Fibroblast of peridontal ligament (primary cell): ENCODE data around the gene RAB11FIP5.

ENCODE experiments used
- DNase-seq: peaks from one replicate; pipeline ENCODE4 v3.0.0-alpha.2; 2010; ENCODE audit errors: extremely low read depth

The RAB11FIP5 gene

GRCh38 chr2:73034661-73035375 is 77.9 kb downstream of the RAB11FIP5 start:
- DNase-seq = no peak

DNA sequence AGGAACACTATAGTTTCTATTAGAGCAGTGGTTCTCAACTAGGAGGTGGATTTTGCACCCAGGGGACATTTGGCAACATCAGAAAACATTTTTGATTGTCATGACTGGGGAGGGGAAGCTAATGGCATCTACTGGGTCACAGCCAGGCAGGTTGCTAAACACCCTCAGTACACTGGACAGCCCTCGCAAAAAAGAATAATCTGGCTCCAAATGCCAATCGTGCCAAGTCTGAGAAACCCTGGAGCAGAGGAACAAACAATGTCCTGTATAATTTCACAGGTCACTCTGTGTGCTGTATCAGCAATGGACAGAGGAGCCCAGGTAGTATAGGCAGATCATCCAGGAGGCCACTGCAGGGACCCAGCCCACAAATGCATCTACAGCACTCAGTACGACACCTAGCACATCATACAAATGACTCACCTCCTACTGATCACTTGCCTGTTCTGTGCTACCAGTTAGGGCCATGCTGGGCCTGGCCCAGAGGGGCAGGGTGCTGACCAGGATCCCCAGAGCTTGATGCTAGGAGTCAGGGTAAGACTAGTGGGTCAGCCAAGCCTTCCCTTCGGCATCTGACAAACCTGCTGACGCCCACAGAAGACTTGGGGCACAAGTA is 78.9 kb downstream of the RAB11FIP5 start:
- no peak for DNase-seq

GRCh38 chr2:73033142-73033765 is 79.5 kb downstream of the RAB11FIP5 start:
- DNase-seq = no peak

DNA sequence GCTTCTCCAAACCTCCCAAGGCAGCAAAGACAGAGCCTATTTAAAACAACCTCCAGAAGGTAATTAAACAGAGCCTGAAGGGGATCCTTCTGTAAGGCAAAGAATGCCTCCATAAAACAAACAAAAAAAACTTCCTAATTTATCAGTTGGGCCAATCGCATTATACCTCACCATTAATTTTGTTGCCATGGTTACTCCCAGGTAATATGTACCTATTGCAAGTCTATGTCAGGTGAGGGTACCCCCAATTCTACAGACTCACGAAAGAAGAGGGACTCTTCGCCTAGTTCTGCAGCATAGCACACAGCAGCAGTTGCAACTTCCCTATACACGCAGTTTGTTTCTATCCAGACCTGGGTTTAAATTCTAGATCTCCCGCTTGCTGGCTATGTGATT is 80.0 kb downstream of the RAB11FIP5 start:
- no peak for DNase-seq

DNA sequence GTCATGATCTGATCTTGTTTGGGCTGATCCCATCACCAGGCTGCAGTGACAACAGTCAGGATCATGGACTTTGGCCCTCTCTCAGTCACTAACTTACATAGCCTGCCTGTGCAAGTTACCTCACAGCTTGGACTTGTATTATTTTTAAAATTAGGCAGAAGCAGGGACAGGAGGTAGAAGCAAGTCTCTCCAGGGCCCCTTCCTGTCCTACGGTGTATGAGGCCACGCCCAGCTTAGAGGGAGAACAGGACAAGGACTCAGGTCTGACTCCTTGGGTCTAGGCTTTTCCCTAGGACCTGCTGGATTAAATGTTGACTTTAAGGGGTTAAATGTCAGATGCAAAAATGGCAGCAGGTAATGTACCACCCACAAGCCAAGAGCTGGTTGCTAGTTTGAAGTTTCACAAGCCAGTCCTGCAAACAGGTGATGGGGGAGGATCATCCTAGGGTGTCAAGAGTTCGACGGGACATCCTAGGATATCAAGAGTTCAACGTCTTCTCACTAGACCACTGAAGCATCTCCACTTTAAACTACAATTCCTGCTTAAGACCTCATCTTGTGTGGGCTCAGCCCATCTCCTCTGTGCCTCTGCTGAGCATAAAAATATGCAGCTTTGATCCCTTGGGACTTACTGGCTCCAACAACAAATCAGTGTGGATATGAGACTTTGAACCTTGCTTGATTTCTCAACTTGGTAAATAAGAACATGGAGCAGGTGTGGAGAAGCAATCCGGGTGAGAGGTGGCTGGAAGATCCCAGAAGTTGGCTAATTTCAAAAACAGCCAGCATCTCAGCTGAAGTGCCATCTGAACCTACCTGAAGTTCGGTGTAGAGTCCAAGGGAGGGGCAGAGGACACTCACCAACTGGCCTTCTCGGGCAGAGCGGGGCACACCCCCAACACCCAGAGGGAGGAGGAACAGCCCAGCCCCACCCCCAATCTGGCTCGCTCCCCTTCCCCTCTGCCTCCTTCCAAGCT is 80.7 kb downstream of the RAB11FIP5 start:
- DNase-seq = no peak

DNA sequence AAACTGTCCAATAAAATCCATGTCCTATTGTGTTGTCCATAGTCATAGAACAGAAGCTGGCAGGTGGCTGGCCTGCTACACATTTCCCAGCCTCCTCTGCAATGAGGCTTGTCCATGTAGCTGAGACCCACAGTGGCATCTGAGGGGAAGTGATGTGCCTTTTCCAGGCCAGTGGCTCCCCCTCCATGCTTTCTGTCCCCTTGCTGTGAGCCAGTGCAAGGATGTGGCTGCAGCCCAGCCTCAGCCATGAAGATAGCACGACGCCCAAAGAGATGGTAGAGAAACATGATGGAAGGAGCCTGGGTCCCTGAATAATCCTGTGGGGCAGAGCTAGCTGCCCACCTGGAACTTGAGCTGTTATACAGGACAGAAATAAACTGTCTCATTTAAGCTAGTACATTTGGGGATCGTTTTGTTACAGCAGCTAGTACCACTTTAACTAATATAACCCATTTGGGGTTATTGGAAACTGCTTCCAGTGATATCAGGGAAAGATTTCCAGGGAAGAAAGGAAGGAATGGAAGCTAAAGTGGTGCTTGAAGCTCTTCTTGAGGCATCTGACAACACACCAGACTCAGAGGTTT is 81.6 kb downstream of the RAB11FIP5 start:
- DNase-seq = no peak

- peak; percentile 20 for DNase-seq
These were observed 83.9 kb downstream of the RAB11FIP5 start for GRCh38 chr2:73028841-73029240.

DNA sequence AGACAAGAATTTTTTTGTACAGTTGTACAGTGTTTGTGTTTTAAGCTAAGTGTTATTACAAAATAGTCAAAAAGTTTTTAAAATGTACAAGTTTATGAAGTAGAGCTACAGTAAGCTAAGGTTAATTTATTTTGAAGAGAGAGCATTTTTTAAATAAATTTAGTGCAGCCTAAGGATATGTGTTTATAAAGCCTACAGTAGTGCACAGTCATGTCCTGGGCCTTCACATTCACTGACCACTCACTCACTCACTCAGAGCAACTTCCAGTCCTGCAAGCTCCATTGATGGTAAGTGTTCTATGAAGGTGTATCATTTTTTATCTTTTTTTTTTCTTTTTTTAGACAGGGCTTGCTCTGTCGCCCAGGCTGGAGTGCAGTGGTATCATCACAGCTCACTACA is 85.4 kb downstream of the RAB11FIP5 start:
- no peak for DNase-seq

DNA sequence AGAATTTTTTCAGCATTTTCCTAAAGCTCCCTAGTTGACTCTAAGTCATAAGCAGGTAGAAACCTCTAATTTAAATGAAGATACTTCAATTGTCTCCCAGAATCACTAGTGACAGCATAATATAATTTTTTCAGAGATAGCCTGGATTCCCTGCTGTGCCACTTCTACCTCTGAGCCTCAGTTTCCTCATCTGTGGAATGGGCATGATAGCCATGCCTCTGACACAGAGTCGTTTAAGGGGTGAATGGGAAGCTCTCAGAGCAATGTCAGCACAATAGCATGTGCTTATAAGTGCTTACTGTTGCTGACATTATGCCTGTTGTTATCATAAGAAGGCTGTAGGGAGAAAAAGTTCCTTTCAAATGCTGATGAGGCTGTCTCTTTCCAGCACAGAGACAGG is 89.3 kb downstream of the RAB11FIP5 start:
- DNase-seq = no peak
